ENCODE data around the gene ACAD8. TPM values are rescaled to one million over a fixed set of nuclear protein-coding genes. Genes with fewer than 3 reads are reported as not detected.

ACAD8 gene
- total and polyA plus RNA-seq, 3 donors from 2014 or later: 27.4 to 47.9 (median 35.1) TPM

GRCh38 chr11:134264966-134265764 lies 11.8 kb downstream of the ACAD8 start:
- intact Hi-C loops (cut with DNase I; ENCODE audit: low total_unique reads): no loop called here
- DNase-seq: no peak
- no peak overlapping the region for H3K4me3 ChIP-seq
- no peaks in the 10 kb centered on the region for H3K27me3 ChIP-seq
- H3K36me3 ChIP-seq (ENCODE audit: low read depth, missing control alignments): no peaks in the 10 kb centered on the region
- TF ChIP-seq POLR2A (IDR thresholded peaks at IDR 0.05) (no peak), CTCF (IDR thresholded peaks at IDR 0.05) (no peak)
- H3K4me1 ChIP-seq: no peaks in the 10 kb centered on the region
- H3K9me3 ChIP-seq: no peaks in the 10 kb centered on the region
- WGBS, 2 donors: 88 to 96% methylated on average over 6 to 7 of the region's 7 CpGs
- no peak overlapping the region for H3K27ac ChIP-seq

DNA sequence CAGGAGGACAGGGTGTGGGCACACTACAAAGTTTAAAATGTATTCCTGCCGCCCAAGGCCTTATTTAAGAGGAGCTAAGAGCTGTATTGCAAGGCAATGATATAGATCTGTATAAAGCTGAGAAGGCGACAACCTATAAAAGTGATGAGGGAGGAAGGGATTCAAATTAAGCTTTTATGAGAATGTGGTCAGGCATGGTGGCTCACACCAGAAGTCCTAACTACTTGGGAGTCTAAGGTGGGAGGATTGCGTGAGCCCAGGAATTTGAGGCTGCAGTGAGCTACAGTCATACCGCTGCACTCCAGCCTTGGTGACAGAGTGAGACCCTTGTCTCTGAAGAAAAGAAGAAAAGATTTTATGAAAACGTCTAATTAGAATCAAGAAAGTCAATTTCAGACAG lies 13.1 kb downstream of the ACAD8 start:
- Histone ChIP-seq H3K27me3 (no peaks in the 10 kb centered on the region), H3K9me3 (no peaks in the 10 kb centered on the region), H3K36me3 (ENCODE audit: low read depth, missing control alignments) (no peaks in the 10 kb centered on the region), H3K27ac (no peak overlapping the region), H3K4me3 (no peak overlapping the region), H3K4me1 (no peaks in the 10 kb centered on the region)
- DNase-seq: no peak
- 88 to 89% methylated on average over 5 of the region's 5 CpGs for WGBS, 2 donors
- intact Hi-C loops (cut with DNase I; ENCODE audit: low total_unique reads): no loop called here
- TF ChIP-seq POLR2A (IDR thresholded peaks at IDR 0.05) (no peak), CTCF (IDR thresholded peaks at IDR 0.05) (no peak)

DNA sequence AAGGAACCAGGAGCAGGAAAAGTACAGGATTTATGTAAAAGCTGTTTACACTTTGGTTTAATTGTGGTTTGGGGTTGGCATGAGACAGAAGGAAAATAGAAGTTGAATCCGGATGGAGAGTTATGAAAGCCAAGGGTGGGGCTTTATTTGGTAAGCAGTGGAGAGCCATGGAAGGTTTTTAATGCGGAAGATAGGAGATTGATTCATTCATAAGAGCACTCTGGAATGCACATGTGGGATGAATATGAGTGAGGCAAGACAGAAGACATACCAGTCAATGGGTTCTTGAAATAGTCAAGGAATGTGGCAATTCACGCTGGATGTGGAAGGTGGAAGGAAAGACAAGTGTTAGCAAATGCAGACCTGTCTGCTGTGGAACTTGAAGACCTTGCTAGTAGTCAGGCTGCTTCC lies 13.5 kb downstream of the ACAD8 start:
- intact Hi-C loops (cut with DNase I; ENCODE audit: low total_unique reads): no loop called here
- no peak for DNase-seq
- WGBS, 2 donors: 55 to 72% methylated on average over 3 of the region's 3 CpGs
- TF ChIP-seq CTCF (IDR thresholded peaks at IDR 0.05) (no peak), POLR2A (IDR thresholded peaks at IDR 0.05) (no peak)
- H3K4me3 ChIP-seq: no peak overlapping the region
- H3K4me1 ChIP-seq: no peaks in the 10 kb centered on the region
- H3K9me3 ChIP-seq: no peaks in the 10 kb centered on the region
- H3K27me3 ChIP-seq: no peaks in the 10 kb centered on the region
- no peaks in the 10 kb centered on the region for H3K36me3 ChIP-seq (ENCODE audit: low read depth, missing control alignments)
- H3K27ac ChIP-seq: no peak overlapping the region

DNA sequence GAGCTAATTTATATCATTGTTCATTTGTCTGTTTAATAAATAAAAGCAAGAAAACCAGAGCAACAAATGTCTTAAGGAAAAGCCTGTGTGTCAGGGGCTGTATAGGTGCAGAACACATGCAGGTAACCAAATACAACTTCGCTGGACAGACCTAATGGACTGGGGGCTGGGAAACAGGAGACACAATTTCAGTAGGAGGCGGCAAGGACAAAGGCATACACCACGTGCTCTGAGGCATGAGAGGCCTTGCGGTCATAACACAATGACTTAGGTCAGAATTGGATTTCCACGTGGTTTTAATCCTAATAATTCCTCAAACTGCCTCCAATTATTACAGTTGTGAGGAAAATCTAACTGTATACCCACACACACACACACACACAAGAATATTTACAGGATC lies 14.1 kb downstream of the ACAD8 start:
- intact Hi-C loops (cut with DNase I; ENCODE audit: low total_unique reads): no loop called here
- TF ChIP-seq CTCF (IDR thresholded peaks at IDR 0.05) (no peak), POLR2A (IDR thresholded peaks at IDR 0.05) (no peak)
- Histone ChIP-seq H3K27me3 (no peaks in the 10 kb centered on the region), H3K36me3 (ENCODE audit: low read depth, missing control alignments) (no peaks in the 10 kb centered on the region), H3K9me3 (no peaks in the 10 kb centered on the region), H3K4me1 (no peaks in the 10 kb centered on the region), H3K4me3 (no peak overlapping the region), H3K27ac (no peak overlapping the region)
- 82 to 83% methylated on average over 5 of the region's 5 CpGs for WGBS, 2 donors
- DNase-seq: no peak

DNA sequence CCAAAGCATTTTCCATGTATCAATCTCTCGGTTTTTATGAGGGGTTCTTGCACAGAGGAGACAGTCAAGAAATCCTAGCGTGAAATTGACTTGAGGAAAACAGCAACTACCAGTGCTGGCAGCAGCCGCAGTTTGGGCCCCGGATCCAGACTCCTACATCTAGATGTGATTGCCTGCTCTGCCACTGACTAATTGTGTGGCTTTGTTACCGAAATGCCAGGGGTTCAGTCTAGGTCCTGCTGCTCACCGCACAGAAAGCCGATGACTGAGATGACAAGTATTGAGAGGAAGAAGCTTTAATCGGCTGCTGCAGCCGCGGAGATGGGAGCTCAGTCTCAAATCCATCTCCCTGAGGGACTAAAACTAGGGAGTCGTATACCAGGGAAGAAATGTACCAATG lies 14.6 kb downstream of the ACAD8 start:
- WGBS, 2 donors: 86 to 88% methylated on average over 11 of the region's 11 CpGs
- Histone ChIP-seq H3K27me3 (no peaks in the 10 kb centered on the region), H3K36me3 (ENCODE audit: low read depth, missing control alignments) (no peaks in the 10 kb centered on the region), H3K4me3 (no peak overlapping the region), H3K27ac (no peak overlapping the region), H3K9me3 (no peaks in the 10 kb centered on the region), H3K4me1 (no peaks in the 10 kb centered on the region)
- DNase-seq: no peak
- intact Hi-C loops (cut with DNase I; ENCODE audit: low total_unique reads): no loop called here
- TF ChIP-seq CTCF (IDR thresholded peaks at IDR 0.05) (no peak), POLR2A (IDR thresholded peaks at IDR 0.05) (no peak)

Measured in testis (tissue), 3 donors.